GM18870 (cell line): Measurements from ENCODE around the gene CDH4.
"Not testable (repeated sequence)": the region's sequence is repeated elsewhere in the genome, so short reads cannot be mapped to it uniquely, and the experiment has no call there.

Source experiments
- ATAC-seq: cut with Tn5 transposase; IDR thresholded peaks from one replicate; pipeline ENCODE4 v1.9.1; 2021; ENCODE audit warnings: moderate library complexity; ENCODE audit not compliant: unreplicated experiment

The CDH4 gene

DNA sequence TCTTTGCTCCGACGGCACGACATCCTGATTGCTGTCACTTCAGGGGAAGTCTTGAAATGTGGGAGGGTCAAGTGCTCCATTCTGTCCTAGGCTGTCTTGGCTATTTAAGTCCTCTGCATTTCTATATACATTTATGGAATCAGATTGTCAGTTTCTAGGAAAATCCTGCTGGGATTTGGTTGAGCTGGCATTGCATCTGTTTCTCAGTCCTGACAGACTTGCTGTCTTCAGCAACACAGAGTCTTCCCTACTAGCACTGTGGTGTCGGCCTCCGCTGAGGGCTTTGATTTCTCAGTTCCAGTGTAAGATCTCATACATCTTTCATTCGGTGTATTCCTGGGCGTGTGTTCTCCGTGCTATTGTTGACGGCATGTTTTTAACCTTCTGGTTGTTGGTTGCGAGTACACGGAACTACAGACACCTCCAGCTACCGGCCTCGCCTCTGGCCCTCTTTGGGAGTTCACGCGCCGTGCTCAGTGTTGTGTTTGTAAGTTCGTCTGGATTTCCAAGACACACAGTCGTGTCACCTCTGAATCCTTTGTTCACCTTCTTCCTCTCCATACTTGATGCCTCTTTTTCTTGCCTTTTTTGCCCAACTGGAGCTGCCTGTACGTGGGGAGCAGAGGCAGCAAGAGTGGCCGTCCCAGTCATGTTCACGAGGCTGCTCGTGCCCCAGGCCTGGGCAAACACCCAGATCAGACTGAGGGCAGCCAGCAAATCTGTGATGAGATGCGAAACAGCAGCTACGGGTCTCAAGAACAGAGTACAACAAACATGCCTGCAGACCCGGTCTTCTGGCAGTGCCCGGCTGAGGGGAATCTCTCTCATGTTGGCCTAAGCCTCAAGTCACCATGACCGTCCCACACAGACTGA, 720.8 kb downstream of the CDH4 start:
- ATAC-seq = no peak

DNA sequence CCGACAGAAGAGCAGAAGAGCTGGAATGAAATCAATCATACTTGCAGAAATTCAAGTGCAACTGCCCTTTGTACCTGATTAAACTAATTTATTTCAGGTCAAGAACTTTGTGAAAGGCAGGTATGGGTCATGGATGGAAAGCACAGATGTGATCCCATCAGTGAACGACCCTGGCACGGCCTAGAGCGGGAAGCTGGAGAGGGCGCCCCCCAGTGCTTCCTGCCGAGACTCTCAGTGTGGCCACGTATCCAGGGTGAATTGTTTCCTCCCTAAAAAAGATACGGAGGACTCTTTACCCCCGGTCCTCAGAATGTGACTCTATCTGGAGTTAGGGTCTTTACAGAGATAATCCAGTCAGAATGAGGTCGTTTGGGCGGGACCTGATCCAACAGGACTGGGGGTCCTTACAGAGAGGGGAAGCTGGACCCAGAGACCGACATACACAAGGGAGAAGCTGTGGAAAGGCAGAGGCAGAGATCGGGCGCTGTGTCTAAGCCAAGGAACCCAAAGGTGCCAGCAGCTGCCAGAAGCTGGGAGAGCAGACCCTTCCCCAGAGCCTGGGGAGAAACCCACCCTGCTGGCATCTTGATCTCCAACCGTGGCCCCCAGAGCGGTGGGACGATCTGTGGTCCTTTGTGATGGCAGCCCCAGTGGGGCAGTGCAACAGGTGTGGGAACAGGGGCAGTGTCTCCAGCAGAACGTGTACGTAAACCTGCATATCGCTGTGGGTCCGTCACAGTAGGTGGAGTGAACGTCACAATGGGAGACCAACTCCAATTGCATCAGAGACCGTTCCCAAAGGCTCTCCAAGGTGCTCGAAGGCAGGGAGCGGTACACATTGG, 721.7 kb downstream of the CDH4 start:
- no peak for ATAC-seq

DNA sequence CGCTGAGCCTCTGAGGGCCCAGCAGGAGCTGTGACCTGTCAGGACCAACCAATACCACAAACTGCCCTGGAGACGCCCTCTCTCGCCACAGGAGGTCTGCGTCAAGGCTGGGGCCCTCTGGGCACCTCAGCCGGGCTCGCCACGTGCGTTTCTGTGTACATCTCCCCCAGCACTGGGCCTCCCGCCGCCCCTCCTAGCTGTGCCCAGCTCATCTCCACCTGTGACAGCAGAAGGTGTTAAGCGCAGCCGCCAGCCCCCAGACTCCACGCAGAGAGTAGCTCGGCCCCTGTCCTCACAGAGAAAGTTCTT, 722.2 kb downstream of the CDH4 start:
- ATAC-seq = no peak

DNA sequence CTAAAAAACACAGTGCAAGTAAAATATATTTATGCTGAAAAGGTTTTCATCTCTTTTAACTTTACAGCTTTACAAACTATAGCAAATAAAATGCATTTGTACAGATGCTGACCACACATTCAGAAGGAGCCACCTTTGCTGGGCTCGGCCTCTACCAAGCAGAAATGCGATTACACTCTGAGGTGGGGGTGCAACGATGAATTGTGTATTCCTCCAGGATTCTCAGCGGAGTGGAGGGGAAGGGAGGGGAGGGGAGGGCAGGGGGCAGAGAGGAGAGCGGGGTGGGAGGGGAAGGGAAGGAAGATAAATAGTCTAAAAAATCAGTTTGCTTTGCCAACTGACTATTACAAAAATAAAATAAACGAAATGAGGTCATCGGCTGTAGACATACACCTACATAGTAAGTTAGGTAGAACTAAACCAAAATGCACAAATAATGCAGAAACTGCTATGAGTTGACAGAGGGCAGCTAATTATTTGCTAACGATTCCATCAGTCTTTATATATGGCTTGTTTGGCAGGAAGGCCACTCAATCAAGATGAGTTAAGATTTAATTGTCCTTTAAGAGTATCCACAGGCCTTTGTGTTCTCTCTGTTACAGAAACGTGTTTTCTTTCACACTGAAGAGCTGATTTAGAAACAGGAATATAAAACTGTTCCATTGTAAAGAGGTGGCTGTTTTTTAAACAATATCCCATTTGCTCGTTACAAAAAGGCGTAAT, 723.5 kb downstream of the CDH4 start:
- ATAC-seq = no peak

DNA sequence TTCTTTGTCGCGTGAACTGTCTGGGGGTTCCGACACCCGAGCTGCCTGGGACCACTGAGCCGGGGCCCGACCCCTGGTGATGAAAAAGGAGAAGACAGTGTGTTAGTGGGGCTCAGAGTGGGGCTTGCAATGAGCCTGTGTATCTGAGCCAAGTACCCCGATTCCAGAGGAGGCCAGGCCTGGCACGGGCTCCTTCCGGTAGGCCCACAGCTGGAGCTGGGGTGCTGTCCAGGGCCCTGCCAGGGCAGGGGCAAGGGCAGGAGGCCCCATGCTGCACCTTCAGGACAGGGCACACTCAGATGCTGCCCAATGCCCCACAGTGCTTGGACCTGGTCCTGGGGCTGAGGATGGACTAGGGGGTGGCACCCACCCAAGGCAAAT, 724.2 kb downstream of the CDH4 start:
- no peak for ATAC-seq

DNA sequence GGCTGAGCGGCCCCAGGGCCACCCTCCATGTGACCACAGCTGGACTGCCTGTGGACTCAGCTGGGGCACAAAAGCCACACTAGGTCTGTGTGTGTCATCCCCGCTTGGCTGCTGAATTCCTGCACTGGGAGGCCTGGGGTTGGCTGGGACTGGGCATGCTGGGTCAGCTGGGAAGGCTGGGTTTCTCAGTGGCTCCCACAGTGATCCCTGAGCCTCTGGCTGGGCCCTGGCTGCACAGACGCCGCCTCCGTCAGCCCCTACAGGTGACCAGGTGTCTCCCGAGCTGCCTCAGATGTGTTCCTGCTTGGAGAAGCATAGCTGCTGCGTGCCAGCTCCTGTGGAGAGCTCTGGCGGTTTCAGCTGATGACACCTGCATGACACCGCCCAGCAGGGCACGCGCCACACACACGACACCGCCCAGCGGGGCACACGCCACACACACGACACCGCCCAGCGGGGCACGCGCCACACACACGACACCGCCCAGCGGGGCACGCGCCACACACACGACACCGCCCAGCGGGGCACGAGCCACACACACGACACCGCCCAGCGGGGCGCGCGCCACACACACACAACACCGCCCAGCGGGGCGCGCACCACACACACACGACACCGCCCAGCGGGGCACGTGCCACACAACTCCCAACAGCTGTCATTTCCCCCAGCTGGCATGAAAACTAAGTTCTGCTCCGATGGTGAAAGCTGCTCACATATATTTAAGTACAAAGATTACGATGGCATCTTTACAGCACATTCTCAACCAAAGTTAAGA, 724.8 kb downstream of the CDH4 start:
- ATAC-seq = no peak

DNA sequence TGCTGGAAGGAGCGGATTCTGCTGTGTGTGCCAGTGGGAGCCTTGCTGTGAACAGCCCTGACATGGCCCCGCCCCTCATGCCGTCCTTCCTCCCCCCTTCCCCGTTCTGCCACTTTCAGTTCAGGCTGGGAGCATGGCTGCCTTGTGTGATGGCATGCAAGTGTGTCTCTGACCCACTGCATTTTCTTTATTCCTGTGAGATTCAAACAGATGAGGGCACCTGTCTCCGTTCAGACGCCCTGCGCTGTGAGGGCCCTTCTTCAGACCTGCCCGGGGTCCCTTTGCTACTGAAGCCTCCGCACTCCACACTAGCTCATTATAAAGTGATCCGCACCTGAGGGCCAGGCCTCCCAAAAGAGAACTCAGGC, 725.3 kb downstream of the CDH4 start:
- no peak for ATAC-seq

DNA sequence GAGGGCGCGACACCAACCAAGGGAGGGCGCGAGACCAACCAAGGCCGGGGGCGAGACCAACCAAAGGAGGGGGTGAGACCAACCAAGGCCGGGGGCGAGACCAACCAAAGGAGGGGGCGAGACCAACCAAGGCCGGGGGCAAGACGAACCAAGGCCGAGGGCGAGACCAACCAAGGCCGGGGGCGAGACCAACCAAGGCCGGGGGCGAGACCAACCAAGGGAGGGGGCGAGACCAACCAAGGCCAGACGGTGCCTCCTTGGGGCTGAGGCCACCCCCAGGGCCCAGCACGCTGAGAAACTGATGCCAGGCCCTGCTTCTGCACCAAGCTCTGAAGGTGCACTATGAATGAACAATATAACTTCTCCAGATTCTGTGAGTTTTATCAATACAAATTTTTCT, 726.4 kb downstream of the CDH4 start:
- no peak for ATAC-seq

DNA sequence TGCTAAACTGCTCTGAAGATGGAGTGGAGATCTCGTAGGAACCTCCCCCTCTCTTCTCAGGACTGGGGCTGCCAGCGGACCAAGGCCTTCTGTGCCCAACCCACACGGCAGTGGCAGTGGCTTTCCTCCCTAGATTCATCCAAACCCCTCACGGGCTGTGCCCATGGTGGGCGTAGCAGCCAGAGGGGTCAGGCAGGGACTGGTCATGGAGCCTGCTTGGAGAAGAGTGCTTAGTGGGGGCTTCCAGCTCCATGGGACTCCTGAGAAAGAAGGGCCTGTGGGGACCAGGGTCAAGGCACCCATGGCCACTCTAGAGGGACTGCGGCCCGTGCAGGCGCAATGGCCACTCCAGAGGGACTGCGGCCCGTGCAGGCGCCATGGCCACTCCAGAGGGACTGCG, 727.0 kb downstream of the CDH4 start:
- no peak for ATAC-seq

DNA sequence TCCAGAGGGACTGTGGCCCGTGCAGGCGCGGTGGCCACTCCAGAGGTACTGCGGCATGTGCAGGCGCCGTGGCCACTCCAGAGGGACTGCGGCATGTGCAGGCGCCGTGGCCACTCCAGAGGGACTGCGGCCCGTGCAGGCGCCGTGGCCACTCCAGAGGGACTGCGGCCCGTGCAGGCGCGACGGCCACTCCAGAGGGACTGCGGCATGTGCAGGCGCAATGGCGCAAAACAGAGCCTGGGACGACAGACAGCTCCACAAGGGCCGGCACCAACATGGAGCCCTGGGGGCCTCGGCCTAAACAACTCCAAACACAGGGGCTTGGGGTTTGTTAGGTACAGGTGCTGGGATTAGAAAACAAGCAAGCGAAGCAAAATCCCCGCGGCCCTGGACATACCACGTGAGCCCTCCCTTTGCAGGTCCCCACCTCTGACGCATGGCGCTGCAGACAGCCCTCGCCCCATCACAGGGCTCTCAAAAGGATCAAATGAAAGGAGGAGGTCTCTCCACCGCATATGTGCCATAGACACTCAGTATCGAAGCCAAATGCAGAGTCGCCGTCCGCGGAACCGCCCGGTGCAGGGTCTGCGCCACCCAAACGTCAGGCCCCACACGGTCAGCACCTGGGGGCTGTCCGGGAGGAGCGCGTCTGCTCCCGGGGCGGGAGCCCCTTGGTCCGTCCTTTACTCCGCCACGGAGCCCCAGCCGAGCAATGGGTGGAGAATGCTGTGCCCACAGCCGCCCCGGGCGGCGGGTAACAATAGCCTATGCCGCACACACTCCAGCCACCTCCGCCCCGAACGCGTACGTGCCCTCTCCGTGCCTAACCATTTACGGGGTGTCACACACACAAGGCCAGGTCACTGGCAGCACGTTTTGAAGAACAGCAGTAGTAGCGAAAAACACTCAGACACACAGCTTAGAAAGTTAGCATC, 727.9 kb downstream of the CDH4 start:
- ATAC-seq = no peak

DNA sequence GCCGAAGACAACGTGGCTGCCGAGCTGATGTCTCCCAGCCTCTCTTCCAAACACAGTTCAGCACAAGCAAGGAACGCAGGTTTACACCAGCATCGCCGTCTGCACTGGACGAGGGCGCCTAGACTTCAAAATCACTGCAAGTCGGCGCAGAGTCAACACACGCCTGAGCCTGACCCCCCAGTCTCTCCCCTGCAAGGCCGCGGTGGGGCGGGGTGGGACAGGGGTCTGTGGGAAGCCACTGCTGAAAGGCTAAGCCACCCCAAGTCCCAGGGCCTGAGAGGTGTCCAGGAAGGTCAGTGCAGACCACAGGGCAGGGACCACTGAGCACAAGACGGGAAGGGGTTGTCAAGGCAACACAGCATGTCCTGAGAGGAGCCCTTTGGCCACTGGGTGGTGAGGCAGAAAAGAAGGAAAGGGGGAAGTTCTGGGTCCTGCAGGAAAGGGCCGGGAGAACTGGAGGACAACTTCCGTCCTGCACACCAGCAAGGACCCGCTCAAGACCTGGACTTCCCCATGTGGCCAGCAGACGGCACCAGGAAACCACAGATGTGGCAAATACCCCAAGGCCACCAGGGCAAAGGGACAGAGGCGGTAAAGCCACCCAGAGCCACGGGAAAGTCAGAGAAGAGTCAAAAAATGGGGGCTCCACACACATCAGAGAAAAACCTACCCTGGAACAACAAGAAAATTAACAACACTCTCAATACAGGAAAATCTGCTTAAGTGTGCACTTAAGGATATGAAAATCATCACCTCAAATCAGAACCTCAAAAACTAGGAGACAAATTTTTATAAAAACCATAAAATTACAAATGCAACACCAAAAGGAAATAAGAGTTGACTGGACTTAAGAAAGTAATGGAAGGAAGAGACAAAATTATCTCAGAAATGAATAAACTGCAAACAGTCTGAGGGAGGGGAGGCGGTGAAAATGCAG, 728.9 kb downstream of the CDH4 start:
- ATAC-seq = no peak

DNA sequence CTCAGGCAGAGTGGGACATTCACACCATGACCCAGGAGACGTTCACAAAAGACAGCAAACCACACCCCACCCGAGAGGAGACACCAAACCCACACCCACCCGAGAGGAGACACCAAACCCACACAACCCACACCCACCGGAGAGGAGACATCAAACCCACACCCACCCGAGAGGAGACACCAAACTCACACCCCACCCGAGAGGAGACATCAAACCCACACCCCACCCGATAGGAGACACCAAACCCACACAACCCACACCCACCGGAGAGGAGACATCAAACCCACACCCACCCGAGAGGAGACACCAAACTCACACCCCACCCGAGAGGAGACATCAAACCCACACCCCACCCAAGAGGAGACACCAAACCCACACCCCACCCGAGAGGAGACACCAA, 729.6 kb downstream of the CDH4 start:
- ATAC-seq = not testable (repeated sequence)

DNA sequence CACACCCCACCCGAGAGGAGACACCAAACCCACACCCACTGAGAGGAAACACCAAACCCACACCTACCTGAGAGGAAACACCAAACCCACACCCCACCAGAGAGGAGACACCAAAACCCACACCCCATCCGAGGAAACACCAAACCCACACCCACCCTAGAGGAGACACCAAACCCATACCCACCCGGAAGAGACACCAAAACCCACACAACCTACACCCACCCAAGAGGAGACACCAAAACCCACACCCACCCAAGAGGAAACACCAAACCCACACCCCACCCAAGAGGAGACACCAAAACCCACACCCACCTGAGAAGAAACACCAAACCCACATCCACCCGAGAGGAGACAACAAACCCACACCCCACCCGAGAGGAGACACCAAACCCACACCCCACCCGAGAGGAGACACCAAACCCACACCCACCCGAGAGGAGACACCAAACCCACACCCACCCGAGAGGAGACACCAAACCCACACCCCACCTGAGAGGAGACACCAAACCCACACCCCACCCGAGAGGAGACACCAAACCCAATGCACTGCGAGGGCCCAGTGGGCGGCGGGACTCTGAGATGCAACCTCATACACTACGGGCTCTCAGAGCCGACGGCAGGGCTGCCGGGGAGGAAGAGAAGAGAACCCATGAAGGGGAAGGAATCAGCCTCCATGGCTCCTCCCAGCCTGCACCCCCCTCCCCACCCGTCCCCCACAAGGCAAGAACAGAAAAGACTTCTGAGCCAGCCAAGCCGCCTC, 730.3 kb downstream of the CDH4 start:
- no peak for ATAC-seq

DNA sequence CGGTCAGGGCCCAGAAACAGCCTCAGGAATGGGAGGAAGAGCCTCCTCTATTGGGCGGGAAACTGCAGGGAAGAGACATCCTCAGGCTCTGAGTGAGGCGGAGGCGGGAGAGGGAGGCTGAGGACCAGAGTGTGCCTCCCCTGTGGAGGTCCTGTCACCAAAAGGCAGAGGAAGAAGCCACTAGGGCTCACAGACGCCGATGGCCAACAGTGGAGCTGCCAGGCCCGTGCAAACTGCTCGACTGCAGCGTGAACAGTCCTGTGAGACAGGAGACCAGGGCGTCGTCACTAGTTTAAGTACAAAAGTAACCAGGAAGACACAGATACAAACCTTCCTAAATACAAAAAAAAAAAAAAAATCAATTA, 730.9 kb downstream of the CDH4 start:
- ATAC-seq = no peak

DNA sequence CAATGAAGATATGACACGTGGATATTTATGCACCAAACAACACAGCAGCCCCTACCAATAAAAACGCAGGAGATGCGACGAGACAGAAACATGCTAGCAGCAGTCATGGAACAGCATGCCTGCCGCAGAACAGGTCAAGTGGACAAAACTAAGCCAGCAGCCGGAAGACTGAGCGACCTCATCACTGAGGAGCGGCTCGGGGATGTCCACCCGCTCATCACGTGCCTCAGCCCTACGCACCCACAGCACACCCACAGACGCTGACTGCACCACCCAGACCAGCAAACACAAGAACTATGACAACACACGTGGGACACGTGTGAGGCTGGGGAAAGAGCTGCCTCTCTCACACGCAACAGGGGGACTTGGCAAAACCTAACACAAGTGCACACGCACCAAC, 731.9 kb downstream of the CDH4 start:
- no peak for ATAC-seq

DNA sequence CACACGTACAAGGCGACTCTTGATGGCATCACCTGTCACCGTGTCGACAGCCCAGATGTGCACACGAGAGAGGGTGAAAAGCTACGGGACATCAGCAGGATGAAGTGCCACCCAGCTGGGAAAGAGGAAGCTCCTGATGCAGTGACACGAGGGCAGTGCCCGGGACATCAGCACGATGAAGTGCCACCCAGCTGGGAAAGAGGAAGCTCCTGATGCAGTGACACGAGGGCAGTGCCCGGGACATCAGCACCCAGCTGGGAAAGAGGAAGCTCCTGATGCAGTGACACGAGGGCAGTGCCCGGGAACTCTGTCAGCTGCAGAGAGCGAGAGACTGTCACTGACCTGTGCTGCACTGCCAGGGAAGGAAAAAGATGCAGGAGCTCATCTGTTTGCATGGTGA, 732.4 kb downstream of the CDH4 start:
- ATAC-seq = not testable (repeated sequence)

DNA sequence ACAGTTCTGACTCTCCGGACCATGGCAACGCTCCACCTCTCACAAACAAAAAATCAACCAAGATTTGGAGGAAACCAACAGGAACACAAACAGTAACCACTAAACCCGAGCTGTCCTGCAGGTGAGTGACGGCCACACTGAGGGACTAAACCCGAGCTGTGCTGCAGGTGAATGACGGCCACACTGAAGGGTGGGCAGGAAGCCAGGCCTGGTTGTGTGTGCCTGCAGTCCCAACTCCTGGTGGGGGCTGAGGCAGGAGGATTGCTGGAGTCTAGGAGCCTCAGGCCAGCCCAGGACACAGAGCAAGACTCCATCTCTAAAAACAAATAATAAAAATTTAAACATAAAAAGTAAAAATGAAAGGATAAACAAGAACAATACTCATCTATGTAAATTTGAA, 733.0 kb downstream of the CDH4 start:
- no peak for ATAC-seq

DNA sequence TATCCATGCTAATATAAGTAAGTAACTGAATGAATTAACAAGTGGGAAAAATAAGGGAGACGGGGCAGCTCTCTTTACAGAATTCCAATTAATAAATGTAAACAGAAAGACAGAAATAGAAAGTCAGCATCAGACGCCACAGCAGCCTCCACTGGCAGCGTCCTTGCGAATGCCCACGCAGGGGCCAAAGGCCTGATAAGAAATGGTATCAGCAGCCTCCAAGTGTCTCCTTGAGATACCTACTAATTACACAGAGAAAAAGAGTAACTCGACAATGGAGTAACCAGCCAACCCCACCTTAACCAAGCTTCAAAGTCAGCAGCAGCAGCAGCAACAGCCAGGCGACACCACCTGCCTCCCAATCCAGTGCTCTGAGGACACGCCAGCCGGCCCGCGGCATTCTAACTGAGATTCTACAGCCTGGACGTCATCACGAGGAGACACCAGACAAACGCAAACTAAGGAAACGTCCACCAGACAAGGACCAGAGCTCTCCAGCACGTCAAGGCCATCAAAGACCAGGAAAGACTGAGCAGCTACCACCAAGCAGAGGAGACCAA, 734.8 kb downstream of the CDH4 start:
- ATAC-seq = no peak
